Left renal pelvis (tissue), 4 donors: ENCODE results near the gene SDR42E2. TPM values are rescaled to one million over a fixed set of nuclear protein-coding genes. Genes with fewer than 3 reads are reported as not detected.
"Not testable (repeated sequence)": the region's sequence is repeated elsewhere in the genome, so short reads cannot be mapped to it uniquely, and the experiment has no call there.

ENCODE experiments used
- DNase-seq, 4 donors: peaks; one replicate each; pipeline ENCODE4 v3.0.0-alpha.2; 2013; ENCODE audit warnings: low read depth in 4 of 4, low spot score in 3 of 4
- polyA plus RNA-seq, 4 donors: library from polyadenylated mRNA; unstranded; fragments of 120-200 nt; gene quantifications; one replicate each; pipeline ENCODE4 v1.2.1, GENCODE V29; 2013; ENCODE audit not compliant: insufficient read length in 4 of 4

SDR42E2 gene
- polyA plus RNA-seq, 4 donors = 0.05 to 0.18 (median 0.11) TPM

- DNase-seq = peak; percentile 99 to 100 (median 100)
Measured at GRCh38 chr16:22190776-22191531, 28.6 kb downstream of the SDR42E2 start.

DNA sequence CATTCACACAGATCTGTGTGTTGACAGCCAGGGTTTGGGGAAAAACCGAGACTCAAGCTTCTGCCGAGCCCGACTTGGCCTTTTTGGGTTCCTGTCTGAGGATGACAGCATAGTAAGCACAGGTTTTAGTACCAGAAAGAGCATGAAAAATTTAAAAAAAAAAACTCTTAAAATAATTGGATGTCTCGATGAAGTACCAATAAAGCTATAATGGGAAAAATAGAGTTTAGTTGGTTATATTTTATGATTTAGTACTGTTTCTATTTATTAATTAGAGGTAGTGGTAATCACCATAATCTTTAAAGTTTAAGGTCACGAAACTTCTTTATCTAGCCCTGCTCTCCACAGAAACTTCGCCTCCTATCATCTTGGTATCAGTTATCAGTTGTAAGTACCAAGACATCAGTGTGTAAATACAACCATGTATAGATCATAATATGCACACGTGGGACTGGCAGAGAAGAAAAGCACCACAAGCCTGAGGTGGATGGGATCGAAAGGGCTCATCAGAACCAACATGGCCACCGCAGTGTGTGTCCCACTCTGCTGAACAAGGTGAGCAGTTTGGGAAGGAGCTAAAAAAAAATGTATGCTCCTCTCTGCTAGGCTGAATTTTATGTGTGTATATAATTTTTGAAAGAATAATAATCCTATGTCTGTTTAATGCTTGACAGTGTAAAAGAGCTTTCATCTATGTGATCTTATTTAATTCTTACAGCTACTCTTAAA is 29.4 kb downstream of the SDR42E2 start:
- DNase-seq = no peak

- no peak for DNase-seq
Measured at GRCh38 chr16:22192261-22193062, 30.2 kb downstream of the SDR42E2 start.

DNA sequence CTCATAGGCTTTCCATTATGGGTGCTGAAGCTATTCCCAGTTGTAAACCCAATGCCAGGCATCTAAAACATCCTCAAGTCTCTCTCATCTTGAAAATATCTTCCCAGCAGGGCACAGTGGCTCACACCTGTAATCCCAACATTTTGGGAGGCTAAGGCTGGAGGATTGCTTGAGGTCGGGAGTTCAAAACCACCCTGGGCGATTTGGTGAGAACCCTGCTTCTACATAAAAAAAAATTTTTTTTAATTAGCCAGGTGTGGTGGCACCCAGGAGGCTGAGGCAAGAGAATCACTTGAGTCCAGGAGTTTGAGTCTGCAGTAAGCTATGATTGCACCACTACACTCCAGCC is 30.7 kb downstream of the SDR42E2 start:
- no peak for DNase-seq

- DNase-seq = no peak
Measured at GRCh38 chr16:22194707-22195444, 32.6 kb downstream of the SDR42E2 start.

DNA sequence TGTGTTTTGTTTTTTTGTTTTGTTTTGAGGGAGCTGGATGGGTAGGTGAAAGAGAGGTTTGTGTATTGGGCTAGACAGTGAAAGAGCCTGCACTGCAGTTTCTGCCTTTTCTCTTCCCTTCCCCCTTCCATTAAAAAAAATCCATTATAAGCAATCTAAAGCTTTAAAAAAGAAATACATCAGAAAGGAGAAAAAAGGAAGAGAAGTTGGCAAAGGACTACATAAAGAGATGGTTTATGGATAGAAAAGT is 33.1 kb downstream of the SDR42E2 start:
- DNase-seq = no peak

GRCh38 chr16:22195695-22196558 is 33.6 kb downstream of the SDR42E2 start:
- DNase-seq = peak; percentile 85 to 94 (median 90)

GRCh38 chr16:22196559-22197168 is 34.4 kb downstream of the SDR42E2 start:
- not testable (repeated sequence) for DNase-seq

GRCh38 chr16:22198547-22199293 is 36.4 kb downstream of the SDR42E2 start:
- DNase-seq = no peak

DNA sequence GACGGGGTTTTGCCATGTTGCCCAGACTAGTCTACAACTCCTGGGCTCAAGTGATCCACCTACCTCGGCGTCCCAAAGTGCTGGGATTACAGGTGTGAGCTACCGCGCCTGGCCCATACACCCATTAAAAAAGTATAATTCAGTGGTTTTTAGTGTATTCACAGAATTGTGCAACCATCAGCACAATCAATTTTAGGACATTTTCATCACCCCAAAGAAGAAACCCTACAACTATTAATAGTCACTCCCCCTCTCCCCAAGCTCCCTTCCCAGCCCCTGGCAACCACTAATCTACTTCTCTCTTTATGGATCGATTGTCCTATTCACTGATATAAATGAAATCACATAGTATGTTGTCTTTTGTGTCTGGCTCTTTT is 39.9 kb downstream of the SDR42E2 start:
- DNase-seq = no peak

- no peak for DNase-seq
Measured at GRCh38 chr16:22203091-22203490, 40.8 kb downstream of the SDR42E2 start.

- no peak for DNase-seq
Measured at GRCh38 chr16:22204091-22204655, 41.9 kb downstream of the SDR42E2 start.

DNA sequence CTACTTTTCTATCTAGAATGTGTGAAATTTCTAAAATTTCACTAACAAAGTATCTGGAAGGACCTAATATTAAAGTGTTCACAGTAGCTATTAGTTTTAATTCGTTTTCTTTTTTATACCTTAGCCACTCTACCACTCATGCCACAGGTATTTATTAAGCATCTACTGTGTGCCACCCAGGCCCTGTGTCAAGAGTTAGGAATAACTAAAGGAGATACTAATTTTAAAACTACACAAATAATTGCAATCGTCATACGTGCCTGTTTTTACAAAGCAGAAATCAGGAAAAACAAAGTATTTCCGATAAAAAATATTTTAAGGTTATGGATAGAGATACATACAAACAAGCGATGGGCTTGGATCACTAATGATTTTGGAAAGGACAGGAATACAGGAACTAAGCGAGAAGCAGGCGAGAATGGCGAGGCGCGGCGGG is 43.3 kb downstream of the SDR42E2 start:
- DNase-seq = no peak

- DNase-seq = peak in 2 of 4 donors; percentile 86
Measured at GRCh38 chr16:22206013-22206841, 43.9 kb downstream of the SDR42E2 start, which contains the start of gene EEF2K. Gene EEF2K, plus strand, starts transcription at chr16:22206278. Its CDS starts 19,452 bp downstream, at chr16:22225730.

DNA sequence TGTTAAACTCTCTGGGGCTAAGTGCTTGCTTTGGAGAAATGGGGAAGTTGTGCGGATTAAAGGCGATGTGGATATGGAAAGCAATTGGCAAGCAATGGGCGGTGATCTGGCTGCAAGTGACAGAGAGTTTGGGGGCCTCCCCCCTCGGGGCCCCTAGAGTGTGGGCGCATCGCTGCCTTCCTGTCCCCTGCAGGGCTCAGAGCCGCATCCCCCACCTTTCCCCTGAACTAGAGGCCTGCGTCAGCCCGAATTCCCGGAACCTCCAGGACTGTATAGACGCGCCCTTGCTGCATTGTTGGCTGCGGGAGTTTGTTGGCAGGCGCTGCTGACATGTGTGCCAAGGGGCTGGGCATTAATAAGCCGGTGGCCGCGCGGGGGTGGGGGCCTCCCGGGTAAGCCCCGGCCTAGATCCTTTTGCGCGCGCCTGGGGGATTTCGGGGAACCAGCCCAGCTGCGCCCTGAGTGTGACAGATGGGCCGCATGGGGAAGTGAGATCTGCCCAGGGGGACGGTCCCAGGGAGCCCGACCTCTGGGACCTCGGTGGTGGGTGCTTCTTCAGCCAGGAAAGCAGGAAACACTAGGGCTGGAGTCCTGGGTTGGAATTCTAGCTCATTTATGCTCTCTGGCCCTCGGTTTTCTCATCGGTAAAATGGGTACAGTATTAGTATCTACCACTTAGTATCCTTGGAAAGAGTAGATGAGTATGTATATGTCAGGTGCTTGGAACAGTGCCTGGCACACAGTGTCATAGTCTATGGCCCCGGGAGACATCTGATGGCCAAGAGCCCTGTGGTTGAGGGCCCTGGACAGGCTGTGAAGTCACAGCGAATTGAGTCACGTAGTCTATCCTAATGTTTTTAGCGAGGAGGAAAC is 44.8 kb downstream of the SDR42E2 start:
- no peak for DNase-seq

DNA sequence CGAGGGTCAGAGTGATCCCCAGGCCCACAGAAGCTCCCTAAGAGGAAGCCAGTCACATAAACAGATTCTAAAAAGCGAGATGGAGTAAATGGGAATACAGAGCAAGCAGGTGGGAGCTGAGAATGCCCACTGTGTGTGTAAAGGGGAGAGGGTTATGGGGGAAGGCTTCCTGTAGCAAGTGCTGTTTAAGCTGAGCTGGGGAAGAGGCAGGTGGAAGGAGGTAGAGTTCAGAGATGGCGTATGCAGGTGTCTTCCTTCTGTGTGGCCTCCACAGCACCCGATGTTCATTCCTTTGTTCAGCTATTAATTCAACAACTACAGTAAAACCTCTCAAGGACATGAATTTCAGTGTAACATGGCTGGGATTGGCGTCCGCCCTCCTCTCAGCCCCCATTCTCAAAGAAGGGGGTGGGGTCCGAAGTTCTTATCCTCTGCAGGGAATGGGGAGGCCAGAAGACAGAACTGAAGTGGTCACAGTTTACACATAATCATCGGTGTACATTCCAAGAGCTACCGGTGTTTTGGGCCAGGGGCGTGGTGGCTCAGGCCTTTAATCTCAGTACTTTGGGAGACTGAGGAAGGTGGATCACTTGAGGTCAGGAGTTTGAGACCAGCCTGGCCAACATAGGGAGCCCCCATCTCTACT is 45.5 kb downstream of the SDR42E2 start:
- DNase-seq = no peak
